SKM-1 treated with dmso at 0.1 percent for 144 hours (cell line): ENCODE measurements around the gene ZNF486.
"Not testable (repeated sequence)": the region's sequence is repeated elsewhere in the genome, so short reads cannot be mapped to it uniquely, and the experiment has no call there.

Experiments
- DNase-seq: peaks from one replicate; lab custom pipeline; 2025; ENCODE audit not compliant: unreplicated experiment; lab: John Stamatoyannopoulos, UW

ZNF486 gene

GRCh38 chr19:20221605-20222004 lies 54.6 kb downstream of the ZNF486 start:
- not testable (repeated sequence) for DNase-seq

GRCh38 chr19:20233105-20233504 lies 66.1 kb downstream of the ZNF486 start:
- DNase-seq, result no peak

GRCh38 chr19:20235156-20235555 lies 68.1 kb downstream of the ZNF486 start:
- no peak for DNase-seq

- DNase-seq, result no peak
These were observed 71.0 kb downstream of the ZNF486 start for GRCh38 chr19:20237773-20238623.

- no peak for DNase-seq
These were observed 76.6 kb downstream of the ZNF486 start for GRCh38 chr19:20243629-20244028.

GRCh38 chr19:20244356-20244755 lies 77.3 kb downstream of the ZNF486 start:
- no peak for DNase-seq

- DNase-seq, result no peak
These were observed 78.3 kb downstream of the ZNF486 start for GRCh38 chr19:20245309-20245708.

GRCh38 chr19:20247016-20247683 lies 80.1 kb downstream of the ZNF486 start:
- DNase-seq, result no peak

GRCh38 chr19:20248258-20248657 lies 81.2 kb downstream of the ZNF486 start:
- DNase-seq, result not testable (repeated sequence)
